ENCODE data around the gene JAM3.
"Not testable (repeated sequence)": the region's sequence is repeated elsewhere in the genome, so short reads cannot be mapped to it uniquely, and the experiment has no call there.

The JAM3 gene

GRCh38 chr11:134063991-134064747 lies 4.7 kb upstream of the JAM3 start:
- DNase-seq: no peak

DNA sequence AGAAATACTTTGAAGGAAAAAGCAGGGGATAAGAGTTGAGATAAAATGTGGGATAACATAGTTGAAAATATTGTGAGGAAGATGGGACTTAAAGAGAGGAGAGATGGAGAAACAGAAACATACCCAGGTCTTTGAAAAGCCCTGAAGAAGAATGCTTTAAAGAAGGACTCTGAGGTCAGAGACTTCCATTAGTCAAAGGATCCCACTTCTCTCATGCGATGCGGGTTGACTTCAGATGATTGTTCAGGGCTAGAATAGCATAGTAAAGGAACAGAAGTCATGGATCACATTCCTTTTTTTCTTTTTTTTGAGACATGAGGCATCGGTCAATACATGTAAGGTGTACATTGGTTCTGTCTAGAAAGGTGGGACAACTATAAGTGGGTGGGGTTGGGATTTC lies 3.5 kb upstream of the JAM3 start:
- no peak for DNase-seq

DNA sequence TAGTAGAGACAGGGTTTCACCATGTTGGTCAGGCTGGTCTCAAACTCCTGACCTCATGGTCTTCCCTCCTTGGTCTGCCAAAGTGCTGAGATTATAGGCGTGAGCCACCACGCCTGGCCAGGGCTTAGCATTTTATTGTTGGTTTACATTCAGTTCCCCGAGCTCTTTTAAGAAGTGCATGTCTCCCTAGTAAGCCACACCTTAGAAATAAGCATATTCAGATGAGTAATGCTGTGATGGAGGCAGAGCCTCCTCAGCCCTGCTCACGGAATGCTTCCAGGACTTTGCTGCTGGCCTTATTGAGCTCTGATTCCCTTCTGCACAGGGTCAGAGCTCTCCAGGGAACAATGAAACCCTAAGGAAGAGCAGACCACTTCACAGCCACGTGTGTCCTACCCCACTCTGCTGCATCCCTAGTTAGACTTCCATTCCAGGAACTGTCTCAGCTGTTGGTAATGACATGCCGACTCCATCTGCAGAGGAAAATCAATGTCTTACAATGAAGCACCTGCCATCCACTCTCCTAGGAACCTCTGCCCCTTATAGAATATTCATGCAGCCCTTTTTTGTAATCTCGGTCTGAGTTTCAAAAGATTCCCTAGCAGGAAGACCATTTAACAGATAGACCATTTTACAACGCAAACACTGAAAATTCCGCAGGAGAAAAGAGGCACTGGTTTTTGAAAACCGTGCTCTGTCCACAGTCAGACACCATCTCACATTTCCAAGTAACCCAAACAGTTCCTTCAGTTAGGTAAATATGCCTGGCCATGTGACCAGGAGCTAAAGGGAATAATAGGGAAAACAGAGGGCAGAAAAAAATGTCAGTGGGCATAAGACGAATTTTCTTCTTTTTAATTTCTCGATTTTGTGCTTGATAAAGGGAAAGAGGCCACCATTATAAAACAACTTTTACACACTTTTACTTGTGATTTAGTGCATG lies 1.7 kb upstream of the JAM3 start:
- no peak for DNase-seq

DNA sequence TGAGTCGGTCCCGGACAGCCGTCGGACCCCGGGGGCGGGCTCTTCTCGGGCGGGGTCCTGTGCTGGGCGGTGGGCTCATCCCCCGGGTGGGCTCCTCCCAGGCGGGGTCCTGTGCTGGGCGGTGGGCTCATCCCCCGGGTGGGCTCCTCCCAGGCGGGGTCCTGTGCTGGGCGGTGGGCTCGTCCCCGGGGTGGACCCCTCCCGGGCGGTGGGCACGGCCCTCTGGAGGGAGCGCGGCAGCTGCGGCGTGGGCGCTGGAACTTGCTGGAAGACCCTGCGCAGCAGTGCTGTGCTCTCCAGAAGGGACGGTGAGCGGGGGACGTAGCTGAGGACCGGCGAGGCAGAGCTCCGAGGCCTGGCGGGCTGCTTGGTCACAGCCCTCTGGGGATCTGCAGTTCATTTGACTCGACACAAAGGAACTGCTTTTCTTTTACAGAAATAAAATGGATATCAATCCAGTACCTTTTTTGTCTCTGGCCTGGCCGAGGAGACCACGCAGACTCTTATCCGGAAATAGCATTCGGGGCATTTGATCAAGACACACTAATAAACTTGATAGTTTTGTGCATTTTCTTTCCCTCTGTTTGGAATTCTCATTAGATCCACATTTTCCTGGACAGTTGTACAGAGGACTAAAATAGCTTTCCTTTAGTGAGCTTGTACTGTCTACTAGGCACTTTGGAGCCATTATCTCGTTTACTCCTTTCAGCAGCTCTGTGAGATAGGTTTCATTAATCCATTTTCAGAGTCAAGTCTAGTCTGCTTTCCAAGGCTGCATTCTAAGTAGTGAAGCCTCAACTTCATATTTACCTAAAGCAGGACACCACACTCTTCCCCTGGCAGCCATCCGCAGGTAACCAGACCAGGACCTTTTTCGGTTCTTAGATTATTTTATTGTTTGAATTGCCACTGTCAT lies 812 bp downstream of the JAM3 start:
- DNase-seq: no peak

DNA sequence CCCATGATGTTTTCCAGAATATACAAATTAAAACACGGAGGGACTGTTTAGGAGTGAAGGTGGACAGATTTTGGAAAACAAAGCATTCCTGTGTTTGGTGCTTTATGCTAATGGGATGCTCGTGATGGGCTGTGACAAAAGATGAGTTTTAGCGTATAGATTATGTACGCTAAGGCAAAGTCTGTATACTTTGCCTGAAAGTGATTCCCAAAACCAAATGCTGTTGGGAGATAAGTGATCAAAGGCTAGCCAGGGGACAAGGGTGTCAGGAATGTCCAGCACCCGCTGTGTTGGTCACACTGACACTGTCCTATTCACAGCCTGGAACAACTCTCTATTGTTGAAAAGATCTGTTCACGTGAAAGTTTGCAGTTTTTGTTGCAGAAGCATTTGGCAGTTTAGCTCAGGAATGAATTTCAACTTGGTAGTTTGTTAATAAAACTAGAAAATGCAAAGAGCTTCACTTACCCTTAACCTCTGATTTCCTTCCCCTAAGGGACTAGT lies 1.5 kb downstream of the JAM3 start:
- no peak for DNase-seq

GRCh38 chr11:134071306-134071705 lies 2.4 kb downstream of the JAM3 start:
- no peak for DNase-seq

DNA sequence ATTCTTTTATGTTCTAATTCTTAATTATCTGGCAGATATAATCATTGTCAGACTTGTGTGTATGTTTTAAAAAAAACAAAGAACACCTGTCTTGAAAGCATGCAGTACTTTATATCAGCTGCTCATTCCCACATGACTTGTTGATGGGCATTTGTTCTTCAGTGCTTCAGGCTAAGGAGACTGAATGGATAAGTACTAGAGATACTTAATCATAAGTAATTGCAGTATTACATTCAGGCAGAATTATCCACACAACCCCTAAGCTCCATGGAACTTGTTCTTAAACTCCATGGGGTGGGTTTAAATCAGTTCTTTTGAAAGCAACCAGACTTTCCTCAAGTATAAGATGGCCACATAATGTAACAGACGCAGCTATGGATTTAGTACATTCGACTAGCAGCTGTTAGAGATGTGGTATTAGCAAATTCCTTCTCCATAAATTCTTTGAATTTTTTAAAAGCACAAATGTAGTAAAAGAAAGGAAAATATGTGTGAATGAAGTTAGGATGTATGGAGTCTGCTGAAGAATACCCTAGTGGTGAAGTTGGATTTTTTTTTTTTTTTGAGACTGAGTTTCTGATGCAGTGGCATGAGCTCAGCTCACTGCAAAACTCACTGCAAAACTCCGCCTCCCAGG lies 3.0 kb downstream of the JAM3 start:
- no peak for DNase-seq

GRCh38 chr11:134072844-134073243 lies 4.0 kb downstream of the JAM3 start:
- no peak for DNase-seq

DNA sequence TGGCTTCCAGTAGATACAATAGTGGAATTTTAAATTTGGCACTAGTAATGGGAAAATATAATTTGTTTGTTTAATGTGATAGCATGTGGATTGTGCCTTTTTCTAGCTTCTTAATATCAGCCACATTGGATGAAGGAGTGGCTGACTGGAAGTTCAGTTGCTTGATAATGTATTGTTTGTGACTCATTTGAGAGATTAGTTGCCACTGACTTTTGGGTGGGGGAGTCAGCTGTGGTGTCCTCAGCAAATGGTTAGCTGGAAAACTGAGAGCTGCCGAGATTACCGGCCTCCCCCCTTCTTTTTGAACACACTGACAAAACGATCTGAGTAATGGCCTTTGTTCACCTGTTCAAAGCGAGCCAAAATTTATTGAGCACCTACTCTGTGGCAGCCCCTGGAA lies 5.5 kb downstream of the JAM3 start:
- no peak for DNase-seq

DNA sequence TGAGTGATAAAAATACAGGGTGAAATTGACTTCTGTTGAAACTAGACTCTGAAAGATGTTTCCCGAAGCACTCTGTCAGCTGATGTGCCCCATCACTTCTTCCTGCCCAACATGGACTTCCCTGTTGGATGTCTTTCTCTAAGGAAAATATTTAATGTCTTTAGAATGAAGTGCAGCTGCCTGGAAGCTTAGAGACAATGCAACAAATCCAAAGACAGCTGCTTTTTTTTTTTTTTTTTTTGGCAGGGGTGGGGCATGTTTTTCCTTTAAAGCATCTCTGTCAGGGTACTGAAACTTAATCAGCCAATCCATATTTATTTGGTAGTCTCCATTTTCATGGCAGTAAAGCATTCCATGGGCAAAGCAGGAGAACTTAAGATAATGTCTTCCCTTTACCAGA lies 5.9 kb downstream of the JAM3 start:
- DNase-seq: no peak

GRCh38 chr11:134079317-134079716 lies 10.4 kb downstream of the JAM3 start:
- no peak for DNase-seq

DNA sequence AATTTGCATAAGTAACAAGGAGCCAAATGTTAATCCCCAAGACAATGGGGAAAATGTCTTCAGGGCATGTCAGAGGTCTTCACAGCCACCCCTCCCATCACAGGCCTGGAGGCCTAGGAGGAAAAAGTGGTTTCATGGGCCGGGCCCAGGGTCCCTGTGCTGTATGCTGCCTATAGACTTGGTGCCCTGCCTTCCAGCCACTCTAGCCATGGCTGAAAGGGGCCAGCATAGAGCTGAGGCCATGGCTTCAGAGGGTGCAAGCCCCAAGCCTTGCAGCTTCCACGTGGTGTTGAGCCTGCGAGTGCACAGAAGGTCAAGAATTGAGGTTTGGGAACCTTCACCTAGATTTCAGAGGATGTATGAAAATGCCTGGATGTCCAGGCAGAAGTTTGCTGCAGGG lies 12.4 kb downstream of the JAM3 start:
- DNase-seq: not testable (repeated sequence)

DNA sequence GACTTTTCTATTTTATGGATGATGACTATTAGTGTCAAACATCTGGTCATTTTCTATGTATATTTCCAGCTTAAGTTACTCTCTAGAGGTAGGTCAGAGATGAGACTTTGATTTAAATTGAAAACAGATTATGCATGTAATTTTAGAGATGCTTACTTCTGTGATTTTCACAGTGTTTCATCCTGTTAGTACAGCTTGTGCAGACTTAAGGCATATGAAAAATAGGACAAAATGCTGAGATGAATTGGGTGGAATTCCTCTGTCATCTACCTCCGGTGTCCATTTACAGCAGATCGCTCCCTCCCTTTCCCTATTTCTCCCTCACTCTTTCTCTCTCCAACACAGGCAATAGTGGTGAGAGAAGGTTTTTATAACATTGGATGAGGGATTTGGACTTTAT lies 14.1 kb downstream of the JAM3 start:
- no peak for DNase-seq

- DNase-seq: no peak
These were observed 17.5 kb downstream of the JAM3 start for GRCh38 chr11:134086376-134086775.

DNA sequence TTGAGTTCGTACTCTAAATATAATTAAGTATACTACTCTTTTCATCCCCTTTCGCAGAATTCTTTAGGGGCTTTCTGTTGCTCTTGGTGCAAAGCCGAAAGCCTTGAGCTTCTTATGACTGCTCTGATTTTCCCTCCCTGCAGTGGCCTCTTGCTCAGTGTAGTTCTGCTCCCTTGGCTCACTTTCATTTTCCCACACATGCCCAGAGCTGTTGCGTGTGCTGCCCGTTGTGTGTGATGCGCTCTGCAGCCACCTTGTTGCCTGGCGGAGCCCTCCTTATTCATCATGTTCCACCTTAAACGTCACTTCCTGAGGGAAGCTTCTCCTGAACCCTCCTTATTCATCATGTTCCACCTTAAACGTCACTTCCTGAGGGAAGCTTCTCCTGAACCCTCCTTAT lies 23.1 kb downstream of the JAM3 start:
- not testable (repeated sequence) for DNase-seq

DNA sequence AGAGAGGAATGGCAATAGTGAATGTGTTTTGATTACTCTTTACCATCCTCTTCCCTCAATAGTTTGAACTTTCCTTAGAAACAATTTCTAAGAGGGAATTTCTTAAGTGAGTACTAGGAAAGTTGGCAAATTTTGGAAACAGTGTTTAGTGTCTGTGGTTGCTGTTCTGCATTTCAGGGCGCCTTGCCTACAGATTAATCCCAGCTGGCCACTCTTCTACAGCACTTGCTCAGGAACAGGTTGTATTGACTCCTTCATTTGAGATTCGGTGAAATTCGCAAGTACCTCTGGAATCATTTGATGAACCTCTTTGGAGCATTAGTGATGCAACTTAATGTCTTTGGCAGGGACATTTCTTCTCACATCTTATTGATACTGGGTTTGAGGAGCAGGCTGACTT lies 28.3 kb downstream of the JAM3 start:
- no peak for DNase-seq

DNA sequence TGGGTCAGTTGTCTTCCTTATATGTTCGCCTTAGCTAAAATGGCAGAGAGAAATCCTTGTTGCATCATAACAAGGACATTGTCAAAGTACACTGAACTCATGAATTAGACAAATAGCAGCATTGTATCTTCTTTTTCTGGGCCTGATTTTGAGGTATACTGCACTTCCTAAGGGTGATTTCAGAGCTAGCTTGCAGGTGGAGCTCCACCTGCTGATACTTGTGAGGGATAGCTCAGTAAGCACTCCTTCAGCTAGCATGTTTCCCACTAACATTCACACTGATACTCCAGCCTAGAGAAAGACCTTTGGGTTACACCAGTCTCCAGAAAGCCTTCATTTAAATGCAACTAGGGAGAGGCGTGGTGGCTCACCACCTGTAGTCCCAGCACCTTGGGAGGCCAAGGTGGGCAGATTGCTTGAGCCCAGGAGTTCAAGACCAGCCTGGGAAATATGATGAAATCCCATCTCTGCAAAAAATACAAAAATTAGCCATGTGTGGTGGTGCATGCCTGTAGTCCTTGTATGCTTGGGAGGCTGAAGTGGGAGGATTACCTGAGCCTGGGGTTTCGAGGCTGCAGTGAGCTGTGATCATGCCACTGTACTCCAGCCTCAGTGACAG lies 29.8 kb downstream of the JAM3 start:
- no peak for DNase-seq

DNA sequence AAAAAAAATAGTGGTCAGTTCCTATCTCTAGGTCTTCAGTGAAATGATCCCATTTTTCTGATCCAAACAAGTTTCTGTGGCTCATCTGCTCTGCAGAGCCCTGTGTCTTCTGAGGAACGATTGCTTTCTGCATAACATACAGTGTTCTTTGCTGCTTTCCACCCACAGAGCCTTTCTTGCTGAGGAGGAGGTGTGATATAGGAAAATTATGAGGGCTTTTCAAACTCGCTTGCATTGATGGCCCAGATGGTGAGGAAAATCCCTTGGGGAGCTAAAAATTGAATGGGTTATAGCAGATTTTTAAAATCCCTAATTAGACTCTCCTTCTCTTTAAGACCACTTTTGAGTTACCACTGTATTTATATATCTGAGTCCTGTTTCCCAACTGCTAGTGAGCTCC lies 31.3 kb downstream of the JAM3 start:
- DNase-seq: no peak

DNA sequence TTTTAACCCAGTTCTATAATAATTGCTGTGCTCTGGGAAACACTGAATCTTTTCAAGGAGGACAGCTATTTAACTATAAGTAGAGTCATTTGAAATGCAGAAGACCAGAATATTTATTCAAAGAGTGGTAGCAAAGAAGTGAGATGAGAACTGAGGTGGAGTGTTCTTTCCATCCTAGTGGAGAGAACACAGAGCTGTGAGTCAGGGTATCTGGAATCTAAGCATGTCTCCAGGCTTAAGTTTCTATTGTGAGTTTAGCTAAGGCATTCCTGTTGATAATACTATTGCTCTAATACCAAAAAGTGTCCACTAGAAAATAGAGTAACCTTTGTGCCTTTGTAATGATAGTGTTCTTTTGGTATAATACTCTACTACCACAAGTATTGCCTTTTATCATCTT lies 32.4 kb downstream of the JAM3 start:
- DNase-seq: no peak

- DNase-seq: no peak
These were observed 41.5 kb downstream of the JAM3 start for GRCh38 chr11:134110252-134110815.

DNA sequence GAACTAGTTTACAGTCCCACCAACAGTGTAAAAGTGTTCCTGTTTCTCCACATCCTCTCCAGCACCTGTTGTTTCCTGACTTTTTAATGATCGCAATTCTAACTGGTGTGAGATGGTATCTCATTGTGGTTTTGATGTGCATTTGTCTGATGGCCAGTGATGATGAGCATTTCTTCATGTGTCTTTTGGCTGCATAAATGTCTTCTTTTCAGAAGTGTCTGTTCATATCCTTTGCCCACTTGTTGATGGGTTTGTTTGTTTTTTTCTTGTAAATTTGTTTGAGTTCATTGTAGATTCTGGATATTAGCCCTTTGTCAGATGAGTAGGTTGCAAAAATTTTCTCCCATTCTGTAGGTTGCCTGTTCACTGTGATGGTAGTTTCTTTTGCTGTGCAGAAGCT lies 44.9 kb downstream of the JAM3 start:
- DNase-seq: not testable (repeated sequence)

DNA sequence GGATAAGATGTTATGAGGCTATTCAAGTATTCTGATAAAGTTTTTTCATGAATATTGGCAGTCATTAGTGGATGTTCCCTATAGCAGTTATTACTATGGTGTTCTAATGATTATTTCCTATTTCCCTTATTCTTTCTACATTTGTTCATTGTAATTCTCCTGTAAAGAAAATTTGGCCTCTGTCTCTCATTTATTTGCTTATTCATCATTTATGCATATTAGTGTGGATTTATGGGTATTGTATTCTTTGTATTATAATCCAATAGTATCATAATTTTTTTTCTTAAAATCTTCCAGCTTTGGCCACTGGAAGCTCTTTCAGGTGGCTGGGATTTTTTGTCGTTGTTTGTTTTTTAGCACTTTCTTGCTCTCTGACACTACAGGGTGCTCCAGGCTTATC lies 47.3 kb downstream of the JAM3 start:
- DNase-seq: no peak
